HepG2 (cell line): ENCODE measurements around the gene ZFYVE26. TPM values are rescaled to one million over a fixed set of nuclear protein-coding genes. Genes with fewer than 3 reads are reported as not detected.

Experiments
- AGO1 ChIP-seq: fragments of 200-400 bp; formaldehyde crosslinking; IDR thresholded peaks from 2 replicates; pipeline ENCODE4 v1.6.1; 2017; ENCODE audit warnings: mild to moderate bottlenecking, low read depth, low read length, moderate library complexity; ENCODE audit not compliant: poor library complexity, severe bottlenecking
- BCLAF1 ChIP-seq: fragments of 450-650 bp; IDR thresholded peaks from 2 replicates; pipeline ENCODE4 v1.6.1; 2017; ENCODE audit warnings: mild to moderate bottlenecking
- DBP ChIP-seq: sonication (generic); formaldehyde crosslinking; IDR thresholded peaks from 2 replicates; pipeline ENCODE4 v1.4.0; 2020; ENCODE audit warnings: missing genetic modification reagents; ENCODE audit errors: not compliant biosample characterization
- E2F5 ChIP-seq: sonication (generic); formaldehyde crosslinking; conservative IDR thresholded peaks from 2 replicates; pipeline ENCODE4 v1.4.0; 2020; ENCODE audit warnings: missing genetic modification reagents
- MAFK ChIP-seq, 2 experiments: IDR thresholded peaks in 1 of 2; conservative IDR thresholded peaks in 1 of 2; 2 replicates each; pipeline ENCODE4 v1.6.1; 2011; ENCODE audit warnings: improper control_type of control experiment in 2 of 2, low read length in 2 of 2
- NCOR1 ChIP-seq: fragments of 200-600 bp; sonication (generic); IDR thresholded peaks from 2 replicates; pipeline ENCODE4 v1.7.0; 2017; ENCODE audit warnings: antibody characterized with exemption, low read length, borderline replicate concordance
- RNF219 ChIP-seq: sonication (generic); formaldehyde crosslinking; IDR thresholded peaks from 2 replicates; pipeline ENCODE4 v1.5.0; 2020; ENCODE audit warnings: mild to moderate bottlenecking, missing genetic modification reagents
- ZEB1 ChIP-seq: IDR thresholded peaks from 2 replicates; pipeline ENCODE4 v1.6.1; 2012; ENCODE audit warnings: mild to moderate bottlenecking, low read depth, inconsistent platforms; ENCODE audit not compliant: insufficient replicate concordance
- ZNF12 ChIP-seq: sonication (generic); formaldehyde crosslinking; IDR thresholded peaks from 2 replicates; pipeline ENCODE4 v1.5.0; 2020; ENCODE audit warnings: missing genetic modification reagents
- ZNF549 ChIP-seq: sonication (generic); formaldehyde crosslinking; IDR thresholded peaks from 2 replicates; pipeline ENCODE4 v1.5.0; 2020; ENCODE audit warnings: missing genetic modification reagents
- ZNF569 ChIP-seq: sonication (generic); formaldehyde crosslinking; IDR thresholded peaks from 2 replicates; pipeline ENCODE4 v1.5.0; 2020; ENCODE audit warnings: mild to moderate bottlenecking, missing genetic modification reagents, moderate library complexity, borderline replicate concordance
- ZNF660 ChIP-seq: sonication (generic); formaldehyde crosslinking; IDR thresholded peaks from 2 replicates; pipeline ENCODE4 v1.5.1; 2020; ENCODE audit warnings: mild to moderate bottlenecking, low read depth, missing genetic modification reagents, borderline replicate concordance
- ZNF704 ChIP-seq: sonication (generic); formaldehyde crosslinking; IDR thresholded peaks from 2 replicates; pipeline ENCODE4 v1.8.1; 2023; ENCODE audit warnings: mild to moderate bottlenecking, inconsistent platforms, moderate library complexity, missing genetic modification reagents, borderline replicate concordance
- ZNF780A ChIP-seq: sonication (generic); formaldehyde crosslinking; IDR thresholded peaks from 2 replicates; pipeline ENCODE4 v1.8.0; 2022; ENCODE audit warnings: mild to moderate bottlenecking, missing genetic modification reagents, moderate library complexity
- polyA plus RNA-seq, 8 experiments: library from polyadenylated mRNA; depleted of rRNA in 3 of 8; stranded (reverse) in 7 of 8; unstranded in 1 of 8; fragments of >200 nt; fragmentation: Illumina TruSeq in 4 of 8; extraction: Trizol in 4 of 8; gene quantifications; 2 replicates each; pipeline versions ENCODE4 v1.2.1 to v1.2.3, GENCODE V29; 2011 to 2016; ENCODE audit warnings: low read depth in 4 of 8, missing spikeins in 1 of 8, mixed read lengths in 1 of 8; ENCODE audit not compliant: insufficient read depth in 1 of 8
- total RNA-seq, 5 experiments: library from RNA; depleted of rRNA; stranded (reverse); fragments of >200 nt; fragmentation: Illumina TruSeq; extraction: Trizol; gene quantifications; 2 replicates each; pipeline ENCODE4 v1.2.3, GENCODE V29; 2016; ENCODE audit warnings: low read depth in 1 of 5

ZFYVE26 gene
- total and polyA plus RNA-seq, 2 of the 13 experiments (the other 11 are each of a cell fraction or from before 2014, with no cell fraction given) = 13.6 to 16.4 TPM

- no peak for TF ChIP-seq RNF219 (CRISPR knock-in tag)
- TF ChIP-seq ZNF12 = 0 out of 2 replicates have a peak, but pooled peaks have one; percentile 17
- TF ChIP-seq ZNF704 (CRISPR knock-in tag) = no peak
- no peak for TF ChIP-seq DBP (CRISPR knock-in tag)
- no peak for TF ChIP-seq MAFK (conservative IDR thresholded peaks at IDR 0.05 in 1 of 2, IDR thresholded peaks at IDR 0.05 in 1 of 2; ENCODE audit: low read length in 2 of 2)
- no peak for TF ChIP-seq AGO1
- TF ChIP-seq ZNF780A (CRISPR knock-in tag) = no peak
- no peak for TF ChIP-seq ZNF660 (CRISPR knock-in tag)
- TF ChIP-seq NCOR1 = no peak; the same call in 1 of the 2 replicates
- TF ChIP-seq BCLAF1 = no peak
- no peak for TF ChIP-seq E2F5
- no peak for TF ChIP-seq ZNF549 (CRISPR knock-in tag)
- TF ChIP-seq ZEB1 = peak; percentile 22
- TF ChIP-seq ZNF569 (CRISPR knock-in tag) = no peak
Observed at GRCh38 chr14:67816326-67817002, at the start of gene ZFYVE26 (continued).
